ENCODE results near the gene FGF9. TPM values are rescaled to one million over a fixed set of nuclear protein-coding genes. Genes with fewer than 3 reads are reported as not detected.

Gene FGF9
- total RNA-seq, 1 experiment from 2014 or later: not detected

GRCh38 chr13:21741396-21741979, 70.6 kb downstream of the FGF9 start:
- Histone ChIP-seq H3K27ac (ENCODE audit: low read length) (no peak overlapping the region), H3K79me2 (ENCODE audit: low read length) (no peaks in the 10 kb centered on the region), H3F3A (ENCODE audit: low read length, unreplicated experiment) (no peaks in the 10 kb centered on the region), H3K9me2 (replicated peaks; ENCODE audit: low read length) (no peaks in the 10 kb centered on the region), H3K9me3 (ENCODE audit: low read length) (no peaks in the 10 kb centered on the region), H4K20me1 (ENCODE audit: low read length) (no peaks in the 10 kb centered on the region), H3K36me3 (ENCODE audit: low read depth, low read length) (no peaks in the 10 kb centered on the region), H3K4me3 (ENCODE audit: low read length) (no peak overlapping the region), H3K4me1 (ENCODE audit: insufficient read depth, low read length) (no peaks in the 10 kb centered on the region), H3K4me2 (ENCODE audit: low read length) (no peak overlapping the region), H3K27me3 (ENCODE audit: low read length) (peaks cover 41% of the 10 kb centered on the region), H2AFZ (ENCODE audit: low read length) (no peak overlapping the region), H3K9ac (ENCODE audit: low read length) (no peak overlapping the region)
- DNase-seq: no peak
- ATAC-seq: no peak
- intact Hi-C loops (cut with micrococcal nuclease): no loop called here
- BruUV-seq (replicated peaks): no TSS peak
- CTCF ChIA-PET: no interaction called here
- POLR2A ChIA-PET (ENCODE audit: unreplicated experiment): no interaction called here
- TF ChIP-seq EZH2phosphoT487 (IDR thresholded peaks at IDR 0.05; ENCODE audit: borderline replicate concordance, low read length): no peak
- TF ChIP-seq EZH2 (IDR thresholded peaks at IDR 0.05; ENCODE audit: low read length, unreplicated experiment): no peak
- no peak for TF ChIP-seq CTCF (conservative IDR thresholded peaks at IDR 0.05; ENCODE audit: low read depth, low read length)

- Histone ChIP-seq H3K9me2 (replicated peaks; ENCODE audit: low read length) (no peaks in the 10 kb centered on the region), H3K27ac (ENCODE audit: low read length) (no peak overlapping the region), H3K36me3 (ENCODE audit: low read depth, low read length) (no peaks in the 10 kb centered on the region), H3K9me3 (ENCODE audit: low read length) (no peaks in the 10 kb centered on the region), H3K79me2 (ENCODE audit: low read length) (no peaks in the 10 kb centered on the region), H3K4me1 (ENCODE audit: insufficient read depth, low read length) (no peaks in the 10 kb centered on the region), H3K9ac (ENCODE audit: low read length) (no peak overlapping the region), H3K4me3 (ENCODE audit: low read length) (no peak overlapping the region), H3K27me3 (ENCODE audit: low read length) (peaks cover 35% of the 10 kb centered on the region), H3F3A (ENCODE audit: low read length, unreplicated experiment) (no peaks in the 10 kb centered on the region), H3K4me2 (ENCODE audit: low read length) (no peak overlapping the region), H2AFZ (ENCODE audit: low read length) (no peak overlapping the region), H4K20me1 (ENCODE audit: low read length) (no peaks in the 10 kb centered on the region)
- ChIA-PET CTCF (no interaction called here), POLR2A (ENCODE audit: unreplicated experiment) (no interaction called here)
- TF ChIP-seq EZH2 (IDR thresholded peaks at IDR 0.05; ENCODE audit: low read length, unreplicated experiment) (no peak), EZH2phosphoT487 (IDR thresholded peaks at IDR 0.05; ENCODE audit: borderline replicate concordance, low read length) (no peak), CTCF (conservative IDR thresholded peaks at IDR 0.05; ENCODE audit: low read depth, low read length) (no peak)
- no peak for DNase-seq
- no TSS peak for BruUV-seq (replicated peaks)
- no peak for ATAC-seq
- intact Hi-C loops (cut with micrococcal nuclease): no loop called here
These were observed 71.2 kb downstream of the FGF9 start for GRCh38 chr13:21742096-21742495.

- Histone ChIP-seq H3K4me3 (ENCODE audit: low read length) (no peak overlapping the region), H3K9me2 (replicated peaks; ENCODE audit: low read length) (no peaks in the 10 kb centered on the region), H3K79me2 (ENCODE audit: low read length) (no peaks in the 10 kb centered on the region), H3K4me2 (ENCODE audit: low read length) (no peak overlapping the region), H3F3A (ENCODE audit: low read length, unreplicated experiment) (no peaks in the 10 kb centered on the region), H3K9me3 (ENCODE audit: low read length) (no peaks in the 10 kb centered on the region), H2AFZ (ENCODE audit: low read length) (no peak overlapping the region), H3K4me1 (ENCODE audit: insufficient read depth, low read length) (no peaks in the 10 kb centered on the region), H3K27me3 (ENCODE audit: low read length) (peaks cover 30% of the 10 kb centered on the region), H4K20me1 (ENCODE audit: low read length) (no peaks in the 10 kb centered on the region), H3K36me3 (ENCODE audit: low read depth, low read length) (no peaks in the 10 kb centered on the region), H3K27ac (ENCODE audit: low read length) (no peak overlapping the region), H3K9ac (ENCODE audit: low read length) (no peak overlapping the region)
- ATAC-seq (no peak), DNase-seq (no peak)
- TF ChIP-seq EZH2 (IDR thresholded peaks at IDR 0.05; ENCODE audit: low read length, unreplicated experiment) (no peak), CTCF (conservative IDR thresholded peaks at IDR 0.05; ENCODE audit: low read depth, low read length) (no peak), EZH2phosphoT487 (IDR thresholded peaks at IDR 0.05; ENCODE audit: borderline replicate concordance, low read length) (no peak)
- BruUV-seq (replicated peaks): no TSS peak
- POLR2A ChIA-PET (ENCODE audit: unreplicated experiment): no interaction called here
- CTCF ChIA-PET: no interaction called here
- intact Hi-C loops (cut with micrococcal nuclease): no loop called here
These were observed 73.3 kb downstream of the FGF9 start for GRCh38 chr13:21744149-21744548.
